Lung (tissue), 12 donors: ENCODE measurements around the gene ST8SIA2. TPM values are rescaled to one million over a fixed set of nuclear protein-coding genes. Genes with fewer than 3 reads are reported as not detected.

Experiments used
- ATAC-seq: fragments of 200-7000 bp; cut with Tn5 transposase; one replicate; pipeline ENCODE4 v1.9.1; 2020; ENCODE audit warnings: moderate number of reproducible peaks; ENCODE audit not compliant: insufficient read depth, low FRiP score
- DNase-seq, 3 donors: peaks; one replicate each; pipeline ENCODE4 v3.0.0-alpha.2; 2013 to 2017
- H3K27ac ChIP-seq, 2 donors: one replicate each; pipeline ENCODE4 v1.5.1; 2013; ENCODE audit warnings: mild to moderate bottlenecking in 2 of 2, moderate library complexity in 2 of 2, control low read depth in 1 of 2, inconsistent platforms in 1 of 2, low read depth in 1 of 2, low read length in 1 of 2
- H3K27me3 ChIP-seq, 3 donors: one replicate each; pipeline ENCODE4 v1.5.1; 2013; ENCODE audit warnings: low read length in 2 of 3; ENCODE audit not compliant: control insufficient read depth in 3 of 3, insufficient read depth in 3 of 3
- H3K36me3 ChIP-seq, 4 donors: one replicate each; pipeline ENCODE4 v1.5.1; 2013; ENCODE audit warnings: low read length in 4 of 4, mild to moderate bottlenecking in 1 of 4, moderate library complexity in 1 of 4; ENCODE audit not compliant: control insufficient read depth in 4 of 4, insufficient read depth in 4 of 4
- H3K4me1 ChIP-seq, 5 donors: one replicate each; pipeline ENCODE4 v1.5.1; 2013; ENCODE audit warnings: low read length in 5 of 5, mild to moderate bottlenecking in 2 of 5, moderate library complexity in 1 of 5; ENCODE audit not compliant: control insufficient read depth in 5 of 5, insufficient read depth in 5 of 5
- H3K4me3 ChIP-seq: one replicate; pipeline ENCODE4 v1.5.1; 2013; ENCODE audit warnings: mild to moderate bottlenecking, control low read depth, moderate library complexity
- H3K9ac ChIP-seq, 2 donors: one replicate each; pipeline ENCODE4 v1.5.1; 2013; ENCODE audit warnings: low read length in 2 of 2, control low read depth in 1 of 2; ENCODE audit not compliant: insufficient read depth in 1 of 2
- H3K9me3 ChIP-seq, 4 donors: one replicate each; pipeline ENCODE4 v1.5.1; 2013; ENCODE audit warnings: low read length in 3 of 4, mild to moderate bottlenecking in 1 of 4, moderate library complexity in 1 of 4; ENCODE audit not compliant: control insufficient read depth in 4 of 4, insufficient read depth in 3 of 4
- CTCF ChIP-seq: IDR thresholded peaks from 2 replicates; pipeline ENCODE4 v1.5.1; 2012; ENCODE audit warnings: mild to moderate bottlenecking; ENCODE audit errors: control extremely low read depth, extremely low read depth
- WGBS, 2 donors: extraction: QIAGEN DNeasy Blood & Tissue Kit; methylation state at CpG; one replicate each; pipeline ENCODE4 v1.1.7; 2013; 5-methylcytosine and 5-hydroxymethylcytosine counted together
- polyA plus RNA-seq, 2 donors: library from polyadenylated mRNA; stranded (reverse); fragments of 200-250 nt; gene quantifications; one replicate each; pipeline ENCODE4 v1.2.1, GENCODE V29; 2013
- total RNA-seq, 2 donors: library from RNA; depleted of rRNA in 1 of 2; stranded (reverse); fragments of >200 nt in 1 of 2; gene quantifications; one replicate each; pipeline ENCODE4 v1.2.1, GENCODE V29; 2014 to 2021
- donor health status: control.
- donor health status: control.
- donor health status: Bipolar disorder and iron deficiency.
- donor health status: healthy.
- donor health status: DM: yes; HTN: yes; CAD: no.

Gene ST8SIA2
- total and polyA plus RNA-seq, 4 donors: 1.4 TPM; not detected in 3

DNA sequence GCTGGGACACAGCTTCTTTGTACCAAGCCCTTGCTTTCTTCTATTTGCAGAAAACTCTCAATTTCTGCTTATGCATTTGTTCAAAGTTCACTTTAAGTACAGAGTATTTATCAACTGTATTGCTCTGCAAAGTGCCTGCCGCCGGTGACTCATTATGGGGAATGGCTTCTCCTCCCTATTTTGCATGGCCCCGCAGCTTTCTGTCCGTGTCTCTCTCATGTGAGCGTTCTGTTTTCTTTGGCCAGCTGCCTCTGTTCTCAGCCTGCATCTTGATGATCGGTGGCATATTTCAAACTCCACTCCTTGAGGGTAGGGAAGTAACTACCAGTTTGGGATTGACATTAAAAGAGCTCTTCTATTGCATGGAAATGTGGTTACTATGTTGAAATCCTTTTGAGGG, 28.6 kb upstream of the ST8SIA2 start:
- Histone ChIP-seq H3K36me3 (no peaks in the 10 kb centered on the region), H3K9me3 (peaks cover 0 to 5% (median 0%) of the 10 kb centered on the region in 4 donors), H3K27me3 (no peaks in the 10 kb centered on the region), H3K4me1 (peaks cover 0 to 4% (median 0%) of the 10 kb centered on the region in 5 donors), H3K27ac (no peak overlapping the region), H3K9ac (no peak overlapping the region), H3K4me3 (no peak overlapping the region)
- WGBS, 2 donors: 51 to 73% methylated on average over 6 of the region's 6 CpGs
- TF ChIP-seq CTCF: no peak
- ATAC-seq (peak; percentile 53), DNase-seq (no peak)

DNA sequence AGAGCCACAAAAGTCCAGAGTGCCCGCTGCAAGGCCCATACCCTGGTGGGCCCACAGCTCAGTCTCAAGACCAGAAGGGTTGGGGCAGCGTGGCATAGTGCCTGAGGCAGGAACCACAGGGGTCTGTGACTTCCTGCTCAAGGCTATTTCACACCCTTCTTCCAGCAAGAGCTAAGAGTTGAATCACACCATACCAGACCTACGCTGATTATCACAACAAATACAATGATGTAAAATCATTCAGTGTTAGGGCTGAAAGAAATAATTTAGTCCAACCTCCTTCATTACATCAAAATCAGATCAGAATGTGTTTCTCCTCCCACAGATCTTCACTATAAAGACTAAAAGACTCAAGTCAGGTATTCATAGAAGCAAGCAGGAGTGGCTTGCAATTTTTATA, 27.8 kb upstream of the ST8SIA2 start:
- no peak for DNase-seq
- no peak overlapping the region for H3K4me3 ChIP-seq
- H3K9me3 ChIP-seq: peaks cover 0 to 5% (median 0%) of the 10 kb centered on the region in 4 donors
- no peaks in the 10 kb centered on the region for H3K36me3 ChIP-seq
- ATAC-seq: no peak
- no peaks in the 10 kb centered on the region for H3K27me3 ChIP-seq
- H3K9ac ChIP-seq: no peak overlapping the region
- H3K4me1 ChIP-seq: peaks cover 0 to 4% (median 0%) of the 10 kb centered on the region in 5 donors
- no peak overlapping the region for H3K27ac ChIP-seq
- WGBS, 2 donors: 62 to 68% methylated on average over 3 of the region's 3 CpGs
- no peak for TF ChIP-seq CTCF

DNA sequence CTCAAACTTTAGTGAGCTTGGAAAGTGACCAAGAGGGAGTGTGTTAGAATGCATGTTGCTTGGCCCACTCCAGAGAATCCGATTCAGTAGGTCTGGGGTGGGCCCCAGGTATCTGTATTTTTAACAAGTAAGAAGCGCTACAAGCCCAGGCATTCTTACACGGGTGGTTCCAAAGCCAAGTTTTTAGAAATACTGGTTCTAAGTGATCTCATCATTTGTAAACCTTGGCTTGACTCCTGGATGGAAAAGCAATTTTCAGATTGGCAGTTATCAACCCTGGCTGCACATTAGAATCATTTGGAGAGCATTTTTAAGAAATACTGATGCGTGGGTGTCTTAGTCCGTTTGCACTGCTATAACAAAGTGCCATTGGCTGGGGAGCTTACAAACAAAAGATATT, 27.3 kb upstream of the ST8SIA2 start:
- WGBS, 2 donors: 89 to 94% methylated on average over 5 of the region's 5 CpGs
- ATAC-seq: no peak

More for the DNA sequence above, 27.3 kb upstream of the ST8SIA2 start:
- Histone ChIP-seq H3K4me1 (peaks cover 0 to 4% (median 0%) of the 10 kb centered on the region in 5 donors), H3K9ac (no peak overlapping the region), H3K27ac (no peak overlapping the region), H3K9me3 (peaks cover 0 to 5% (median 0%) of the 10 kb centered on the region in 4 donors), H3K27me3 (no peaks in the 10 kb centered on the region), H3K36me3 (no peaks in the 10 kb centered on the region), H3K4me3 (no peak overlapping the region)
- no peak for DNase-seq
- TF ChIP-seq CTCF: no peak
